WI38 (cell line): ENCODE measurements around the gene BAIAP3.
"Not testable (repeated sequence)": the region's sequence is repeated elsewhere in the genome, so short reads cannot be mapped to it uniquely, and the experiment has no call there.

Experiments
- H3K4me3 ChIP-seq: 2 replicates; pipeline ENCODE4 v1.5.1; 2011; ENCODE audit warnings: low read depth, mild to moderate bottlenecking, control low read depth, low read length
- TF ChIP-seq, protein P1 (sequence below): IDR thresholded peaks from 2 replicates; pipeline ENCODE4 v1.5.1; 2012; ENCODE audit warnings: low read depth, mild to moderate bottlenecking, control low read depth, low read length

BAIAP3 gene

DNA sequence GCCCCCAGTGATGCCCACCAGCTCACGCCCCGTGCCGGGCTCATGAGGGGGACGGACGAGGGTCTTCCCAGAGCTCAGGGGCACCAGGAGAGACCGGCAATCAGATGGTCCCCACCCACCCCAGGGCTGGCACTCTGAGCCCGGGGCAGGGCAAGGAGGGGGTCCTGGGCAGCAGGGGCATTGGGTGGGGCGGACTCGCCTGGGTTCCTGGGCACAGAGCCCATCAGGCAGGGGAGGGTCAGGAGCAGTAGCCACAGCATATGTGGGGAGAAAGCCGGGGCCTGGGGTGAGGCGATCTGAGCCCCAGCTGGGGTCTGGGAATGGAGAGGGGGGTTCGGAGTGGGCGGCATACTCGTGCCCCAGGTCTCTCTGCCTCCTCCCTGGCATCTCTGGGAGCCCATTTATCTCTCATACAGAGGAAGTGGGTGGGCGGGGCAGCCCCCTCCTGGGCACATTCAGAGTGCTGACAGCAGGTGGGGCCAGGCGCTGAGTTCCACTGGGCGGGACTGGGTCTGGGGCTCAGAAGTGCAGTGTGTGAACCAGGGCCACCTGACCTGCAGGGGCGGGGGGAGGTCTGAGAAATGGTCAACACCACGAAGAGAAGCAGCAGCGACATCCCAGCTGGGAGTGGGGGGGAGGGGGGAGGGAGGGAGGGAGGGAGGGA, 44.5 kb upstream of the BAIAP3 start:
- no peak overlapping the region for H3K4me3 ChIP-seq
- TF ChIP-seq, protein P1, sequence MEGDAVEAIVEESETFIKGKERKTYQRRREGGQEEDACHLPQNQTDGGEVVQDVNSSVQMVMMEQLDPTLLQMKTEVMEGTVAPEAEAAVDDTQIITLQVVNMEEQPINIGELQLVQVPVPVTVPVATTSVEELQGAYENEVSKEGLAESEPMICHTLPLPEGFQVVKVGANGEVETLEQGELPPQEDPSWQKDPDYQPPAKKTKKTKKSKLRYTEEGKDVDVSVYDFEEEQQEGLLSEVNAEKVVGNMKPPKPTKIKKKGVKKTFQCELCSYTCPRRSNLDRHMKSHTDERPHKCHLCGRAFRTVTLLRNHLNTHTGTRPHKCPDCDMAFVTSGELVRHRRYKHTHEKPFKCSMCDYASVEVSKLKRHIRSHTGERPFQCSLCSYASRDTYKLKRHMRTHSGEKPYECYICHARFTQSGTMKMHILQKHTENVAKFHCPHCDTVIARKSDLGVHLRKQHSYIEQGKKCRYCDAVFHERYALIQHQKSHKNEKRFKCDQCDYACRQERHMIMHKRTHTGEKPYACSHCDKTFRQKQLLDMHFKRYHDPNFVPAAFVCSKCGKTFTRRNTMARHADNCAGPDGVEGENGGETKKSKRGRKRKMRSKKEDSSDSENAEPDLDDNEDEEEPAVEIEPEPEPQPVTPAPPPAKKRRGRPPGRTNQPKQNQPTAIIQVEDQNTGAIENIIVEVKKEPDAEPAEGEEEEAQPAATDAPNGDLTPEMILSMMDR, result no peak

DNA sequence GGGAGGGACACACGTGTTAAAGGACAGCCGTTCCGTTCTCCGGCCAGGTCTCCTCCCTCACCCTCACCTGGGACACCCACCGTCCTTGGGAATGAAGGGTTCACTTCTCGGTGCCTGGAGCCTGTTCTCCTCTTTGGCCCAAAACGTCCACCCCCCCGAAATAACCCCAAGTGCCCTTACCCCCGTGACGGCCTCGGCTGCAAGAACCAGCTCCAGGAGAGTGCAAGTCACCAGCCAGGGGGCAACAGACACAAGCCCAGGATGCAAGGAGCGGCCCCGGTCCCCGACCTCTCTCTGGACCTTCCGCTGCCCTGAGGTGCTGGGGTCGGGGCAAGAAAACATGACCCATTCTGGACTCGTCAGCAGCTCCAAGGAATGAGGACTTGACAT, 44.0 kb upstream of the BAIAP3 start:
- no peak overlapping the region for H3K4me3 ChIP-seq
- TF ChIP-seq, protein P1, result no peak

DNA sequence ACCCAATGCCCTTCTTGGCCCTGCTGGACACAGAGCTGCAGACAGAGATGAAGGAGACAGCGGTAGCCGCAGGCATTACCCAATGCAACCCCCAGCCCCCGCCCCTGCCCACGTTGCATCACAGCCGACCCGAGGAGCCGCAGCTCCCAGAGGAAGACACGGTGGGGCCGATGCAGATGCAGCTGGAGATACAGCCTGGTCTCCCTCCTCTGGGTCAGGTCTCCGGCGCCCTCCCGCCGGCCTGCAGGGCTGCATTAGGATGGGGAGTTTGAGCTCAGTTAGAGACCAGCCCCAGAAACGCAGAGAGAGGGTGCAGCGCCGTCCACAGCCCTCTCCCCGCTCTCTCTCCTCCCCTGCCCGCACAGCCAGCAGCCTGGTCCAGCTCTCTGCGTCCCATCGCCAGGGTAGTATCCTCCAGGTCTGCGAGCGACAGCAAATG, 43.4 kb upstream of the BAIAP3 start:
- TF ChIP-seq, protein P1, result no peak
- no peak overlapping the region for H3K4me3 ChIP-seq

DNA sequence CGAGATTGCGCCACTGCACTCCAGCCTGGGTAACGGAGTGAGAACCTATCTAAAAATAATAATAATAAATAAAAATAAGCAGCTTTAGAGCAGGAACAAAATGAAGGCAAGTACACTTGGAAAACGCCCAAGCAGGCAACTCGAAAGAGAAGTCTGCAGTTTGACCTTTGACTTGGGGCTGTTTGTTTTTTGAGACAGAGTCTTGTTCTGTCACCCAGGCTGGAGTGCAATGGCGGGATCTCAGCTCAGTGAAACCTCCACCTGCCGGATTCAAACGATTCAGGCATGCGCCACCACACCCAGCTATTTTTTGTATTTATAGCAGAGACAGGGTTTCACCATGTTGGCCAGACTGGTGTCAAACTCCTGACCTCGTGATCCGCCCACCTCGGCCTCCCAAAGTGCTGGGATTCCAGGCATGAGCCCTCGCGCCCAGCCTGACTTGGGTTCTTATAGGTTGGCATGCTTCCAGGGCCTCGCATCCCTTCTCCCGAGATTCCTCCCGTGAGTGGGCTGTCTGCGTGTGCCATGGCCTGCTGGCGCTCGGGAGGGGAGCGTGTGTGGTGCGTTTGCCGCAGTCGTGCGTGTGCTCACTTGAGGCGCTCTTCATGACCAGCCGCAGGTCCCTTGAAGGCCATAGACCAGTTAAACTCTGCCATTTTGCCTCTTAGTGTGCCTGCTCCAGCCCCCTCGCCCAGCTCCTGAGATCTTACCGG, 42.4 kb upstream of the BAIAP3 start:
- no peak overlapping the region for H3K4me3 ChIP-seq
- TF ChIP-seq, protein P1, result no peak

DNA sequence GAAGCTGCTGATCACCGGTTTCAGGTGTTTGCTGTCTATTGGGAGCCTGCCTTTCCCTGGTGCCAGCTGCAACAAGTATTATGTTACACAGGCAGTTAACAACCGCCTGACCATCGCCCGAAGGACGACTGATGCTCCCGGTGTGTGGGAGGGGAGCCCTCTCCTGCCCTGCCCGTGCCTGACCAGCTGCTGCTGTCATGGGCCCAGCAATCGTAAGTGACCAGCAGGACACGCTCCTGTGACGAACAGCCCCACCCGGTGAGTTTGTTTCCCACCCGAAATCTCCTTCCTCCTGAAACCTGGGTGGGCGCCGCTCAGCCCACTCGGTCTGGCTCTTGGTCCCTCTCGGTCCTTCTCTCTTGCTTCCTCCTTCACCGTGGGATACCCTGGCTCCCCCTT, 41.9 kb upstream of the BAIAP3 start:
- TF ChIP-seq, protein P1, result no peak
- no peak overlapping the region for H3K4me3 ChIP-seq

DNA sequence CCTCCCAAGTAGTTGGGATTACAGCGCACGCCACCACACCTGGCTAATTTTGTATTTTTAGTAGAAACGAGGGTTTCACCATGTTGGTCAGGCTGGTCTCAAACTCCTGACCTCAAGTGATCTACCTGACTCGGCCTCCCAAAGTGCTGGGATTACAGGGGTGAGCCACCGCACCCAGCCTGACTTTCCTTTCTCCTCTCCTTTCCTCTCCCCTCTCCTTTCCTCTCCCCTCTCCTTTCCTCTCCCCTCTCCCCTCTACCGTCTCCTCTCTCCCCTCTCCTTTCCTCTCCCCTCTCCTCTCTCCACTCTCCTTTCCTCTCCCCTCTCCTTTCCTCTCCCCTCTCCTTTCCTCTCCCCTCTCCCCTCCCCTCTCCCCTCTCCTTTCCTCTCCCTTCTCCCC, 41.2 kb upstream of the BAIAP3 start:
- not testable (repeated sequence) for H3K4me3 ChIP-seq

DNA sequence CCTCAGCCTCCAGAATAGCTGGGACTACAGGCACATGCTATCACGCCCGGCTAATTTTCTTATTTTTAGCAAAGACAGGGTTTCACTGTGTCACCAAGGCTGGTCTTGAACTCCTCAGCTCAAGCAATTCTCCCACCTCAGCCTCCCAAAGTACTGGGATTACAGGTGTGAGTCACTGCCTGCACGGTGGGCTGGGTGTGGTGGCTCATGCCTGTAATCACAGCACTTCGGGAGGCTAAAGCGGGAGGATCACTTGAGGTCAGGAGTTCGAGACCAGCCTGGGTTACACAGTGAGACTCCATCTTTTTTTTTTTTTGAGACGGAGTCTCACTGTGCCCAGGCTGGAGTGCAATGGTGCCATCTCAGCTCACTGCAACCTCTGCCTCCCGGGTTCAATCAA, 40.6 kb upstream of the BAIAP3 start:
- not testable (repeated sequence) for H3K4me3 ChIP-seq

DNA sequence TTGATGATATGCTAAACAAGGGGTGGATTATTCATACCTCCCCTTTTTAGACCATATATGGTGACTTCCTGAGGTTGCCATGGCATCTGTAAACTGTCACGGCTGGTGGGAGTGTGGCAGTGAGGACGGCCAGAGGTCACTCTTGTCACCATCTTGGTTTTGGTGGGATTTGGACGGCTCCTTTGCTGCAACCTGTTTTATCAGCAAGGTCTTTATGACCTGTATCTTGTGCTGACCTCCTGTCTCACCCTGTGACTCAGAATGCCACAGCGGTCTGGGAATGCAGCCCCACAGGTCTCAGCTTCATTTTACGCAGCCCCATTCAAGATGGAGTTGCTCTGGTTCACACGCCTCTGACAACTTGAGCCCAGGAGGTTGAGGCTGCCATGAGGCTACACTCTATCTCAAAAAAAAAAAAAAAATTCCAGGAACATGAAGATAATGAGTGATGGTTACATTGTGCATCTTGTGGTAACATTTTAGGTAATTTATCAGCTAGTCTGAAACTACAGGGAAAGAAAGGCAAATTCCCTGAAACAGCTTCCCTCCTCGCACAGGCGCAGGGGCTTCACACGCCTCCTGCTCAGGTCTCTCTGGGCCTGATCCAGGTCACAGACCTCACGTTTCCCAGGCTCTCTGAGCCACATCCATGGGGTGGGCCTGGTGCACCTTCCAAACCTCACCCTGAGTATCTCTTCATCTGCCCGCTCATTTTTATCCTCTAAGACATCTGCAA, 39.4 kb upstream of the BAIAP3 start:
- TF ChIP-seq, protein P1, result no peak
- no peak overlapping the region for H3K4me3 ChIP-seq
